Chondrocyte (in vitro differentiated cells): ENCODE measurements around the gene MRPL55. TPM values are rescaled to one million over a fixed set of nuclear protein-coding genes. Genes with fewer than 3 reads are reported as not detected.

Source experiments
- DNase-seq: peaks from one replicate; pipeline ENCODE4 v3.0.0; 2021; ENCODE audit warnings: mixed read lengths, low spot score
- H3K27ac Mint-ChIP-seq: one replicate; pipeline ENCODE4 v1.8.0; 2021; ENCODE audit warnings: mild to moderate bottlenecking, moderate library complexity, mixed read lengths; ENCODE audit not compliant: unreplicated experiment
- H3K27me3 Mint-ChIP-seq: 2 replicates; pipeline ENCODE4 v1.8.0; 2021; ENCODE audit warnings: low read depth, mixed read lengths
- H3K36me3 Mint-ChIP-seq: 2 replicates; pipeline ENCODE4 v1.8.0; 2021; ENCODE audit warnings: low read depth, mixed read lengths
- H3K4me1 Mint-ChIP-seq: 2 replicates; pipeline ENCODE4 v1.8.0; 2021; ENCODE audit warnings: low read depth, mild to moderate bottlenecking, mixed read lengths
- H3K4me3 Mint-ChIP-seq: one replicate; pipeline ENCODE4 v1.8.0; 2021; ENCODE audit warnings: mild to moderate bottlenecking, moderate library complexity, mixed read lengths; ENCODE audit not compliant: unreplicated experiment
- H3K9me3 Mint-ChIP-seq: 2 replicates; pipeline ENCODE4 v1.8.0; 2021; ENCODE audit warnings: low read depth, mixed read lengths
- CTCF ChIP-seq: fragments of 200-600 bp; sonication (generic); IDR thresholded peaks from 2 replicates; pipeline ENCODE4 v1.5.0; 2021; ENCODE audit warnings: antibody characterized with exemption, mild to moderate bottlenecking, moderate library complexity
- total RNA-seq: library from RNA; stranded (reverse); gene quantifications from 3 replicates; pipeline ENCODE4 v1.2.1, GENCODE V29; 2021

Gene MRPL55
- total RNA-seq, 1 donor from 2014 or later = 48.6 TPM

GRCh38 chr1:228105270-228105995, 3.7 kb downstream of the MRPL55 start:
- Mint-ChIP-seq H3K9me3 (no peaks in the 10 kb centered on the region), H3K27me3 (no peaks in the 10 kb centered on the region), H3K27ac (no peak overlapping the region), H3K4me1 (peaks cover 45% of the 10 kb centered on the region), H3K36me3 (peaks cover 4% of the 10 kb centered on the region), H3K4me3 (no peak overlapping the region)
- no peak for TF ChIP-seq CTCF
- peak; percentile 81 for DNase-seq

- TF ChIP-seq CTCF = no peak
- no peaks in the 10 kb centered on the region for H3K9me3 Mint-ChIP-seq
- DNase-seq = peak; percentile 60
- H3K36me3 Mint-ChIP-seq = peaks cover 4% of the 10 kb centered on the region
- peak overlapping the region; percentile 92 for H3K27ac Mint-ChIP-seq
- H3K27me3 Mint-ChIP-seq = no peaks in the 10 kb centered on the region
- peak overlapping the region; percentile 40 for H3K4me3 Mint-ChIP-seq
- H3K4me1 Mint-ChIP-seq = peaks cover 38% of the 10 kb centered on the region
Measured at GRCh38 chr1:228104526-228105269, 4.4 kb downstream of the MRPL55 start.

GRCh38 chr1:228102791-228103620, 6.1 kb downstream of the MRPL55 start, which contains the start of gene C1orf35:
TSS of gene C1orf35 (minus strand) at chr1:228103325. CDS start at chr1:228103227, 98 bp downstream.
- TF ChIP-seq CTCF = no peak
- DNase-seq = no peak
- peaks cover 31% of the 10 kb centered on the region for H3K4me1 Mint-ChIP-seq
- no peaks in the 10 kb centered on the region for H3K9me3 Mint-ChIP-seq
- H3K4me3 Mint-ChIP-seq = peak within 1 kb of the TSS; percentile 91
- H3K27me3 Mint-ChIP-seq = no peaks in the 10 kb centered on the region
- peaks cover 12% of the 10 kb centered on the region for H3K36me3 Mint-ChIP-seq
- H3K27ac Mint-ChIP-seq = peak within 1 kb of the TSS; percentile 92

- Mint-ChIP-seq H3K9me3 (no peaks in the 10 kb centered on the region), H3K4me3 (peak overlapping the region; percentile 91), H3K27ac (peak overlapping the region; percentile 59), H3K36me3 (peaks cover 18% of the 10 kb centered on the region), H3K4me1 (peaks cover 27% of the 10 kb centered on the region), H3K27me3 (no peaks in the 10 kb centered on the region)
- no peak for DNase-seq
- peak; percentile 68 for TF ChIP-seq CTCF
Measured at GRCh38 chr1:228101994-228102790, 6.9 kb downstream of the MRPL55 start.
